Inflammatory macrophage (primary cell): ENCODE results near the gene ARID5B.

Experiments used
- DNase-seq, 2 donors: peaks; one replicate each; pipeline ENCODE4 v3.0.0-alpha.2; 2020 to 2022

Gene ARID5B

DNA sequence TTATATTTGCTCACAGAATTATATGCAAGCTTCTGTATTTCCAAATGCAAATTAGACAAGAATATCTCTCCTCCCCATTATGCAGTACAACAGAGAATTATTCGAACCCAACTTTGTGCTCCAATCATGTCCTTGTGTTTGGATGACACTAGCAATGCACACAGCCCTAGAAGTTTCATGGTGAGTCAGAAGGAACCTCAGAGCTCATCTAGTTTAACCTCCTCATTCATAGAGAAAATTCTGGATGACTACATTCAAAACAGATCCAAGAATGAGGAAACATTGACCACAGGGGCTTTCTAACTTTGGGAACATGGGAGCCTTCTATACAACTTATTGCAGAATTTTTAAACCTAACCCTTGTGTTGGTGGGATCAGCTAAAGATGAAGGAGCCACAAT, 12.8 kb upstream of the ARID5B start:
- no peak for DNase-seq

DNA sequence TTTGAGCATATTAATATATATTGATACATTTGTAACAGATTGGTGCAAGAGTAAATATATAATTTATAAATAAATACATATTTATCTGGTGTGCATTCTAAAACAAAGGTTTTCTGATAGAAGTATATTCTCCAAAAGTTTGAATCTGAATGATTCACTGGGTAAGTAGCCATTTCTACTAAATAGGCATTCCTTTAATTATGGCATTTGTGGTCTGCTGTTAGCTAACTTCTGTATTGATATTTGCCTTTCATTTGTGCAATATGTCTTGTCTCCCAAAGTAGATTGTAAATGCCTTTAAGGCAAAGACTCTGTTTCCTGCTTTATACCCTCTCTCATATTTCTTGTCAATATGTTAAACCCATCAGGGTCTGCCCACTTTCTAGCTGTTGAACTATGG, 11.1 kb upstream of the ARID5B start:
- DNase-seq: no peak

DNA sequence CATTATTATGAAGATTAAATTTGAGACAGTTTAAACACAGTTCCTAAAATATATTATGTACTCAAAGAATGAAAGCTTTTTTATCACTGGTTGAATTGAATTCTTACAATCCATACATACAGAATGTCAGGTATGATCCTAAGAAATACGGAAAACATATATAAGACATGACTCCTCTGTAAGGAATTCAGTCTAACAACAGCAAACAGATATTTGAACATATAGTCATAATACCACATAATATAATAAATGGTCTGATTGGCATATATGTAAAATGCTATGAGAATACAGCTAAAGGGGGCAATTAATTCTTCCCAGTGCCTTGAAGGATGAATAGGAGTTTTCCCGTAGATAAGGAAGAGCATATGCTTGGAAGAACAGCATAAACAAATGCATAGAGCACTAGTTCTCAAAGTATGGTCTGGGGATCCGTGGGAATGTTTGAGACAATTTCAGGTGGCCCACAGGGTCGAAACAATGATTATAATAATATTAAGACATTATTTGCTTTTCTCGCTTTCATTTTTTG, 10.6 kb upstream of the ARID5B start:
- DNase-seq: no peak

DNA sequence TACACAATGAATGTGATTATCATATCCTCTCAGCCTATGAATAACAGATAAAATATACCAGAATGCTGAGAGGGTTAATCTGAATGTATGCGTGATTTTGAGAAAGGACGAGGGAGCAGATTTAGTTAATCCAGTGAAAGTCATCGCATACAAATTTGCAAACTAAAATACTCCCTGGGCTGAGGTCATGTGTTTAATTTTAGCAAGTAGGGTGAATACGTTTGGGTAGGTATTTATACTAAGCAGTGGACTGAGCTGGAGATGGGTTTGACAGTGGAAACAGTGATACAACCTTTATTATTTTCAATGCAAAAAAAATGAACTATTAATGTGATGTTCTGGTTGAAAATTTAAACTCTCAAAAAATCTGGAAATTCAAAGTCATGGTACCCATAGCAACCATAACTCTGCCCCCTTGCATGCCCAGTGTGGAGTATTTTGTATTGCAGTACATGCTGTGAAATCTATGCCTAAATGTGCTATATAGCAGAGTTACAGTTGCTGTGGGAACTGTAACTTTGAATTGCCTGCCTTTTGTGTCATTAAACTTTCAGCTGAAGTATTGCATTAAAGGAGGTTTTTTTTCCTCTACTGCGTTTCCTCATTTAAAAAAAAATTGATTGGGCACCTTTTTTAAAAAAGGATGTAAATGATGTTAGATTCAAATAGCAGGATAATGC, 9.5 kb upstream of the ARID5B start:
- DNase-seq: no peak

DNA sequence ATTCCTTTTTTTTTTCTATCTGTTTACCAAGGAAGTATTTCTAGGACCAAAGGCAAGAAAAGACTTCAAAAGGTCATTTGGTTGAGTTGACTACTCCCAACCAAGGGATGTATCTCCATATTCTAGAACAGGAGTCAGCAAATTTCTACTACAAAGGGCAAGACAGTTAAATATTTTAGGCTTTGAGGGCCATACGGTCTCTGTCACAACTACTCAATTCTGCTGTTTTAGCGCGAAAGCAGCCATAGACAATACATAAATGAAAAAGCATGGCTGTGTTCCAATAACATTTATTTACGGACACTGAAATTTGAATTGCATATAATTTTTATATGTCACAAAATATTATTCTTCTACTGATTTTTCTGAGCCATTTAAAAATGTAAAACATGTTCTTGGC, 8.5 kb upstream of the ARID5B start:
- DNase-seq: no peak

DNA sequence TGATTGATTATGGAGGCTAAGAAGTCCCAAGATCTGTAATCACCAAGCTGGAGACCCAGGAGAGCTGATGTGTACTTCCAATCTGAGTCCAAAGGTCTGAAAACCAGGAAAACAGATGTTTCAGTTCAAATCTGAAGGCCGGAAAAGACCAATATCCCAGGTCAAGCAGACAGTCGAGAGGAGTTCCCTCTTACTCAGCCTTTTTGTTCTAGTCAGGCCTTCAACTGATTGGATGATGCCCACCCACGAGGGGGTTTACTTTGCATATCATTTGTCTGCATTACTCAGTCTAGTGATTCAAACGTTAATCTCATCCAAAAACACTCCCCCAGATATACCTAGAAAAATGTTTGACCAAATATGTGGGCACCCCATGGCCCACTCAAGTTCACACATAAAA, 7.4 kb upstream of the ARID5B start:
- no peak for DNase-seq

DNA sequence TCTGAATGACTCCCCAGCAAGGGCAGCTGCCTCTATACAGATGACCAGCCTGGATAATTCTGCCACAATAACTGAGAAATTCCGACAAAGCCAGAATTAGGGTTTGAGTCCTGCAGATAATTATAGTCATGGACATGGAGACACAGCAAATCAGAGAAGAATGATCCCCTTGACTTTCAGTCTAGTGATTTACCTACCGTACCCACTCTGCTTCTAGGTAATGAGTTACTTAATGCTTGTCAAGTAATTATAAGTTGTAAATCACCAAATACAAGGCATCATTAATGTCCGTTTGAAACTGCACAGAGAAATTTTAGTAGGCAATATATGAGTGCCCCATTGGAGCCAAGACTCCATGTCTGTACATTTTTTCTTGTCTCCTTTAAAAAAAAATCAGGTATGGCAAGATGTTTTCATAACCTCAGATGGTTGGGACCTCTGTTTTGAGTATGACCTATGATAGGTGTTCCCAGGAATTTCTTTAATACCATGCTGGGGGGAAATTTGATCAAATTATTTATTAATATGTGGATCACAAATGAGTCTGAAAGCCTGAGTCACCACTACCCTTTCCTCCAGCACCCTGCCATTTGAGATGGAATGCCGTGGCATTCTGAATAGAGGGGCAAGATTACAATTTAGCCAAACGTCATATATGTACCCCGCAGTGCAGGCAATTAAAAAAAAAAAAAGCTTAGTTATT, 5.5 kb upstream of the ARID5B start:
- no peak for DNase-seq

DNA sequence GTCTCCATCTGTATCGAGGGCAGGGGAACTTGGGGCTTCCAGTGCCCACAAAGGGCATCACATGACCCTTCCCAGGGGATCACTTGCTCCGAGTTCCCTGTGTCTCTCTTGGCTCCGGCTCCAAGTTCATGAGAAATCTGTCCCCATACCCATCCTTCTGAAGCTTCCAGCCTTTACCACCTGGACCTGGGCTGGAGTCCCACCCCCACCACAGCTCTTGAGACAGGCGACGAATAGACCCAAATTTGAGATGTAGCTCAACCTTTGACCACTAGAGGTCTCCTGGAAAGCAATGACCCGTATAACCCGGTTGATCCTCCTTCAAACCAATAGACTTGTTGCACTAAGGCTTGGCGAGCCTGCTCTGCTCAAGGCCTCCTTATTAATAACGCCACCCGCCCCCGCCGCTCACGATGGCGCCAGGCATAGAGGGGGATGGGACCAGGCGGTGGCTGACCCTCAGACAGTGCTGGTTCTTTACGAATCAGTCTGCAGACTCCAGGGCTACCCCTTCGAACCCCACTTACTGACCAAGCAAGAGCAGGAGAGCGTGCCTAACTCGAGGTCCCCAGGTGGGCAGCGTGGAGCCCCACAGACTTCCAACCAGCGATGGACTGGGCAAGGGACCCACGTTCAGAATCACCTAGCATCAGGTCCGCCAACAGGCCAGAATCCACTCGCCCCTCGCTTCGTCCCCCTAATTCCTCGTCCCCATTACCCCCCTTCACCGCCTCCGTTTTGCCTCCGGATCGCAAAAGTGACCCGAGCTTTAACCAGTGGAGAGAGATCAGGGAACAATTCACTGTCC, 4.4 kb upstream of the ARID5B start:
- DNase-seq: peak; percentile 83 to 87

DNA sequence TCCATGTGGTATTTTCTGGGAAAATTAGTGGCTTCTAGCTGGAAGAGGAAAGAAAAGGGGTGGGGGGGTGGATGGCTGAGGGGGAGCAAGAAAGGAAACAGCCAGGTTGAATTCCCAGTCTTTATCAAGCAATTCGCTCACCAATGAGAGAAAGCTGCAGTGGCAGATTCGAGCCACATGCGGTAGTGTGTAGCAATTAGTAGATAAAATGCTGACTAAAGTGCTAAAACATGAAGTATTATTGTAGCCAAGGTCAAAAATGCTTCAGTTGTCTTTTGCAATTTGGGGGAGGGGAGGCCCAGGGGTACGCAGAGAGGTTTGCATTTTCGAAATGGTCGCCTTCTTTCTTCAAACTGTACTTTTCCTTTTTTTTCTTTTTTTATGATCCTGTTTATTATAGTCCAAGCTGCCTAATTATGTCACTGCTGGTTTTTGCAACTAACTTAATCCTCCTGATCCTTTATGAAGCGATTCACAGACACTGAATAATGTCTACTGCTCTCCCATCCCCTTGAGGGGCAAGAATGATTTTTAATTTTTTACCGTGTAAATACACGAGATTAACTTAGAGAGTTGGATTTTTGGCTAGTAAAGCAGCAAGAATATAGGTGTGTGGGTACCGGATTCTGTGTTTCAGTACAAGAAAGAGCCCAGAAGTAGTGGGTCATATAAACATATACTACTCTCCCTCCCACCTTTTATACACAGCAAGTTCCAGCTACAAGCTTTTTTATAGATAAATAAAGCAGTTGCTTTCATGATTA, 3.6 kb upstream of the ARID5B start:
- peak; percentile 51 to 54 for DNase-seq

DNA sequence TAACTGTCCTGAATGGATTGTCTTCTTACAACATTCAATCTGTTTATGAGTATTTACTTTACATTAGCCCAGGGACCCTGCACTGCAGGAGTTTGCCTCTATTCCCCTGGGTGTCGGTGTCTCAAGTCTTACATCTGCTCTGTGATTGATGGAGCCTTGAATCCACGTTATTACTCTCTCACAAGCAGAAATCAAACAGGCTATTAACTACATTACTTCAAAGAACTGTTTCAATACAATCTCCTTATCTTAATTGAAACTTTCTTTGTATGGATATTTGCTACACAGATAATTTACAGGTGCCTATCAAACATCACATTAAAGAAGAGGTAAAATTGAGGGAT, 3.1 kb upstream of the ARID5B start:
- DNase-seq: no peak

DNA sequence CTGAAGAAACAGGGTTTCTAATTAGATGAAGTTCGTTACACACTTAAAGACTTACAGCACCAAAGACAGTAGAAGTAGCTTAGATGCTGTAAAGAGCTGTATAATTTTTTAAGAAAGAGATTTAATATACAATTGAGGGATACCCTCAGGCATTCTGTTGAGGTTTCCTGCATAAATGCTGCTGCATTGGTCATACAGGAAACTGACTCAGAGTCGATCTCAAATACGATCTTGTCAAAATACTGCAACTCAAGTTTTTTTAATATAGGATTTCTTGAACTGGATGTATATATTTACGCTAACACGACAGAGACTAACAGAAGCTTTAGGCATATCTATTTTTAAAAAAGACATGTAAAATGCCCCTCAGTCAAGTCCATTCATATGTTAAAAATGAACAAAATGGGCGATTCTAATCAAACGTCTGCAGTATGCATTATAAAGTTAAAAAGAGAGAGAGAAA, 2.4 kb upstream of the ARID5B start:
- peak in 1 of 2 donors; percentile 27 for DNase-seq

DNA sequence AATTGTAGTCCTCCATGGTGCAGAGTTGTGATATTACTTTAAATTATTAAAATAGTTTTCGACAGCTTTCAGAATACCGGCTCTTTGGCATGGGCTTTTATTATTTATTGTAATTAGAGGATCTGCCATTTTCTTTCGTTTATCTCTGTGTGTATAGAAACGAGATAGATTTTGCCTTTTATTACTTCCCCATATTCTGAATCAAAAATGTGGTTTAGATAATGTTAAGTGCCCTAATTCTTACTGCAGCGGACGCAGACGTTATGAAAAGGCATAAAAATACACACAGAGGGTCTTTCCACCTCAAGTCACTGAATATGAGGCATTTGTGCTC, 1.9 kb upstream of the ARID5B start:
- no peak for DNase-seq

DNA sequence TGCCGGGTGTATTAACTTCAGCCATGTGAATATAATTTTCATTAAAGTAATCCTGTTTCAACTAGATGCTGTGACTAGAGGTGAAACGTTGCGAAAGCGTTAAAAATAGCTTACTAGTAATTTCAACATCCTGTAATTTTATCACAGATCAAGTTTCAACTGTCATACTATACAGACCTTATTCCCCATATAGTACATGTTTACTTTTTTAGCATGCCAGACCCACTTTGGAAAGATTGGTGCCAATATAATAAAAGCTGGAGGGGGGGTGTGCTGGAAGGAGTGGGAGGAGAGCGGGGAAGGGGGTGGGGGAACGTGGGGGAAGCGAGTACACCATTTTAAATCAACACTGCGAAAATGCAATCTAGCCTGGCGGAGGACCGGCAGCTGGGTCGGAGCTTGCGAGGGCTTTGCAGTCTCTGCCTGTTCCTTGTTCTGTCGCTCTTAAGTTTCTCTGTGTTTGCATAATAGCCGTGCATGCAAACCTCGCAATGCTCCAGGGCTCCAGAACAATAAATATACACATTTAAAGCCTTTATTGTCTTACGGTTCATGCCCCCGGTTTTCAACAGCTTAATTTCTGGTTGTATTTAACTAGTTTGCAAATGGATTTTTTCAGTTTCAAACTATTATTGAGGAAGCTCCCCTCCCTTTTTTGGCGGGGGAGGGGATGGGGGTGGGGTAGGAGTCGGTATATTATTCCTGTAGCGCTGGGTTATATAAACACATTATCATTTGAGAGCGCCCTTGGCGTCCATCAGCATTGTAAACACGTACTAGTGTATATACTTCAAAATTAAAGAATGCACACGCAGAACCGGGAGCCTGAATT, 1.3 kb upstream of the ARID5B start:
- peak; percentile 81 to 82 for DNase-seq

DNA sequence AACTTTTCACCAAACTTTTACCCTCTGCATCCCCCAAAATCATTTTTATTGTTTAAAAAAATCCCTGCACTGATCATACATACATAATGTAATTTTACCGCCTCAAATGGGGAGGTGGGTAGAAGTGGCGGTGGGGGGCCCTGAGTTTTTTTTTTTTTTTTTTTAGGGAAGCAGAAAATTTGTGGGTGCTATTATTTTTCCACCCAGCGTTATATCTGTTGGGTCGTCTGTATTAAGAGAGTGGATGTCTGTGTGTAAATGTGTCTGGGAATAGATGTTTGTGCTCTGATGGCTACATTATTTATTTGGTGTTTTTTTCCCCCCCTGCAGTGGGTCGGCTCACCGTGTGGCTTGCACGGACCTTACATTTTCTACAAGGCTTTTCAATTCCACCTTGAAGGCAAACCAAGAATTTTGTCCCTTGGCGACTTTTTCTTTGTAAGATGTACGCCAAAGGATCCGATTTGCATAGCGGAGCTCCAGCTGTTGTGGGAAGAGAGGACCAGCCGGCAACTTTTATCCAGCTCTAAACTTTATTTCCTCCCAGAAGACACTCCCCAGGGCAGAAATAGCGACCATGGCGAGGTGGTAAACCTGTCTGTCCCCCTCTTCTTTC, 438 bp downstream of the ARID5B start:
- peak in 1 of 2 donors; percentile 26 for DNase-seq

DNA sequence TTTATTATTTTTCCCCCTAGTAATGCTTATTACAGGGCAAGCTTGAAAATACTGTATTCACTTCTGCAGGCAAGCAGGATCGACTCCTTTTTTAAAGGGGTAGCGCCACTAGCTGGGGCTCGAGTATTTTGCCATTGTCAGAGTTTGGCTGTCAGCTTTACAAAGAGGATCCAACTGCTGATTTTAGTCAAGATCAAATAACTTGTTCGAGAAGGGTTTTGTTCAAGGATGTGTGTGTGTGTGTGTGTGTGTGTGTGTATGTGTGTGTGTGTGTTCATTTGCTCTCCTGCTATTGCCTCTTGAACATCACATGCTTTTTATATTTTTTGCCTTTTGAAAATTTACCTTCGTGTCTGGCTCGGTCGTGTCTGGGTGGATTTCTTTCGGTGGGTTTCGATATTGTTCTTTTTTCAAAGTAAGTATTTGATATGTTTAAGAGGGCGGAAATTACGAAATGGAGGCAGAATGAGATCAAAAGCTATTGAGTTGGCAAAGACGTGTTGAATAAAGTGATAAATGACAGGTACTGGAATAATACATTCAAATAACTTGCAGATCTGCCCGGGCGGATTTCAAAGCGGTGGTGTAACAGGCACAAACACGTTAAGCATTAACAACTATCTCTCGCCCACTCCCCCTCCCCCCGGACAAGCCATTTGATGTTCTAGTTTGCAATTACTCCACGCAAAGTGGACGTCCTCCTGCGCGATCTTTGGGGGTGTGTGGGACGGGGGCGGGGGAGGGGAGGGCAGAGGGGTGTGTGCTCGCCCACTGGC, 1.1 kb downstream of the ARID5B start:
- DNase-seq: peak; percentile 60 to 65

DNA sequence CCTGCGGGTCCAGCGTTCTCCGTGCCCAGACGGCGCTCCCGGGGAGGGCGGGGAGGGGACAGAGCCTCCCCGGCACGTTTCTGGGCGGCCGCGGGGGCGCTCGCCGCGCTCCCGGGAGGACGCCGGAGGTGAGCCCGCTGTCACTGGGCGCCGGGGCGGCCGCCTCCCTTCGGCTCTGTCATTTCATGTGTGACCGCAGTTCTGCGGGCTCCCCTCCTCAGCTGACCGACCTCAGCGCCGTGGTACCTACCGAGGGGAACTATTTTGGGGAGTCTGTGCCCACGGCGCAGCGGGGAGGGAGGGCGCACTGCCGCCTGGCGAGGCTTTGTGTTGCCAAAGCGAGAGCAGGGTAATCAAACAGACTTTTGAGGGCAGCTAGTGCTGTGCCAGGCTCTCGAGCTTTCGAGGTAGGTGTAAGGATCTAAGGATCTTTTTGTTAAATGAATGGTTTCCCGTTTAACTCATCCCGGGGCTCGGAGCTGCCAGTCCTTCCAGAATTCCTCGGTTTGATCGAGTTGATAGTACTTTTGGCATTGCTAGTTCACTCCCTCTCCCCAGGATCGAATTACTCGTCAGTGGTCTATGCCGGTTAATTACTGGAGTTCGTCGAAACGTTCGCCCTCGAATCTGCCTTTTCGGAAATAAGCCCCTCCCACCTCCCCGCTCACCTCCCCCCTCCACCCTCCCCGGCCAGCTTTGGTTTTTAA, 1.9 kb downstream of the ARID5B start:
- peak; percentile 55 to 61 for DNase-seq

DNA sequence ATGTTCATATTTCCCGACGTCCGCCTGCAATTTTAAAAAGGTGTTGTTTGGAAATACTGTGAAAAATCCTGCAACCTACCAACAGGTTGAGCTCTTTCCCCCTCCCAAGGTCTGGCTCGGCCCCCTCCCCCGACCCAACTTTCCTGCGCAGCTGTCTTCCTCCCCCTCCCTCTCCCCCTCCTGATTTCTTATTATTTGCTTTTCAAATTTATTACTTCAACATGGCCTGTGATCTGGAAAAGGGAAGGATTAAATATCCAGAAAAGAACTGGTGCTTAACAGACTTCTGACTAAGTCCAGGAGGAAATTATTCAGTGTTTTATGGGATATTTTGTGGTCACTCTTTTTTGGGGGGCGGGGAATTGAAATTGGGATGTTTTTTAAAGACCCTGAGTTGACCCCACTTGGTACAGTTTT, 2.4 kb downstream of the ARID5B start:
- no peak for DNase-seq

DNA sequence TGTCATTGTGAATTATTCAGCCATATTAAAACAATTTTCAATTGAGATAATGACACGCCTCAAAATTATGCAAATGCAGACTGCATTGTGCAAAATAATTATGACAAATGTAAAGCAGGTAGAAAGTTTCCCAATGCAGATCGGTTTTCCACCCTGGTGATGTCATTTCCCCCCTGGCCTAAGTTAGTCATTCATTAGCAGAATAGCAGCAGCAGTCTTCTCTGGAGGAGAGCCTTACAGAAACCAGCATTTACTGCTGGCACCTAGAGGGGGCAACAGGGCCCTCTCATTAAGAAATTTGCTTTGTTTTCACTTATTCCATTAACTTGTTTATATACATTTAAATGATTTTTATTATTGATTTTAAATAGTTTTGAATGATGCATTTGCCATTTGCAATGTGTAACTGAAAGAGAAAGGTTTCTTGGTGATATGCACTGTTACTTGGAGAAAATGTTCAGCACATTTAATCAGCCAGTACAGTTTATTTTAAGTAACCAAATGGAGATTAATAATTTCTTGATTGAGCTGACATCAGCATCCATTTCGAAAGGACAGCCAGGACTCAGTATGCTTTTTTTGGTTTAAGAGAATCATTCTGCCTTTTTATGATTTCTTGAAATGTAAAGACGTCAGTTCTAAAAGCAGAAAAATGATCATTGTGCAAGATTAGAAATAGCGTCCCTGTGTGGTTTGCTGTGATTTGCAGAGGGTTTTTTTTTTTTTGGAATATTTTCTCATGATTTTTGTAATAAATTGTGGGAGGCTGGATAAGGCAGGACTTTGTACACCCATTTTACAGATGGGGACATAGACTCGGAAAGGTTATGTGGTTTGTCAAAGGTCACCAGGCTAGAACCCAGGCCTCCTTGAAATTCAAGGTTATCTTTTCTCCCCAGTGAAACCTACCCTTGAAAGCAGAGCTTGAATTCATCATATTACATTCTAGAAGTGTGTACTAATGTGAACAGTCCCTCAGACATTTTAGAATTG, 3.5 kb downstream of the ARID5B start:
- peak; percentile 42 to 43 for DNase-seq
